Fibroblast of the aortic adventitia (primary cell): ENCODE results near the gene GRAMD1A. TPM values are rescaled to one million over a fixed set of nuclear protein-coding genes. Genes with fewer than 3 reads are reported as not detected.

Source experiments
- DNase-seq: peaks from one replicate; pipeline ENCODE4 v3.0.0-alpha.2; 2010; ENCODE audit warnings: low read depth
- H3K4me3 ChIP-seq: 2 replicates; pipeline ENCODE4 v1.5.1; 2011; ENCODE audit warnings: low read depth, mild to moderate bottlenecking, control low read depth, low read length, moderate library complexity
- CTCF ChIP-seq: IDR thresholded peaks from 2 replicates; pipeline ENCODE4 v1.5.1; 2011; ENCODE audit warnings: mild to moderate bottlenecking, low read length, control low read depth, inconsistent platforms; ENCODE audit not compliant: insufficient read depth
- total RNA-seq: library from RNA; depleted of rRNA; stranded (reverse); fragments of >200 nt; gene quantifications from 2 replicates; pipeline ENCODE4 v1.2.3, GENCODE V29; 2012; ENCODE audit warnings: low replicate concordance

The GRAMD1A gene
- total RNA-seq, 1 donor = 25.1 TPM

- no peak for TF ChIP-seq CTCF
- no peak for DNase-seq
- no peak overlapping the region for H3K4me3 ChIP-seq
Measured at GRCh38 chr19:34979819-34980640, 20.1 kb upstream of the GRAMD1A start.

- no peak overlapping the region for H3K4me3 ChIP-seq
- TF ChIP-seq CTCF = no peak
- DNase-seq = no peak
Measured at GRCh38 chr19:34982275-34982674, 17.8 kb upstream of the GRAMD1A start.

GRCh38 chr19:34983786-34984185 lies 16.3 kb upstream of the GRAMD1A start:
- no peak for TF ChIP-seq CTCF
- no peak overlapping the region for H3K4me3 ChIP-seq
- no peak for DNase-seq

- no peak for TF ChIP-seq CTCF
- DNase-seq = no peak
Measured at GRCh38 chr19:34984287-34984686, 15.8 kb upstream of the GRAMD1A start.

GRCh38 chr19:34985249-34986022 lies 14.7 kb upstream of the GRAMD1A start:
- peak; percentile 41 for DNase-seq

More at GRCh38 chr19:34984287-34984686, 15.8 kb upstream of the GRAMD1A start:
- no peak overlapping the region for H3K4me3 ChIP-seq

GRCh38 chr19:34988119-34988518 lies 12.0 kb upstream of the GRAMD1A start:
- no peak for TF ChIP-seq CTCF
- no peak for DNase-seq
- H3K4me3 ChIP-seq = no peak overlapping the region

More at GRCh38 chr19:34985249-34986022, 14.7 kb upstream of the GRAMD1A start:
- no peak for TF ChIP-seq CTCF
- no peak overlapping the region for H3K4me3 ChIP-seq
